SU-DHL-6 (cell line): Measurements from ENCODE around the gene NAPEPLD.

Experiments
- CTCF ChIP-seq: fragments of 200-600 bp; sonication (generic); IDR thresholded peaks from one replicate; pipeline ENCODE4 v1.5.1; 2017; ENCODE audit warnings: antibody characterized with exemption, mild to moderate bottlenecking, low read length, moderate library complexity; ENCODE audit not compliant: insufficient read depth, poor library complexity, severe bottlenecking
- EZH2phosphoT487 ChIP-seq: fragments of 200-600 bp; sonication (generic), shearing (Covaris generic); conservative IDR thresholded peaks from 2 replicates; pipeline ENCODE4 v1.6.1; 2018; ENCODE audit warnings: mild to moderate bottlenecking, antibody characterized with exemption, low read length, moderate library complexity, mixed read lengths

GRCh38 chr7:103148994-103149807 lies at the start of gene NAPEPLD:
- TF ChIP-seq CTCF (no peak), EZH2phosphoT487 (no peak)
